T follicular helper cell (primary cell): ENCODE results near the gene CACNG4.
"Not testable (repeated sequence)": the region's sequence is repeated elsewhere in the genome, so short reads cannot be mapped to it uniquely, and the experiment has no call there.

Experiments
- DNase-seq: peaks from one replicate; pipeline ENCODE4 v3.0.0-alpha.2; 2020; ENCODE audit warnings: low read depth

The CACNG4 gene

DNA sequence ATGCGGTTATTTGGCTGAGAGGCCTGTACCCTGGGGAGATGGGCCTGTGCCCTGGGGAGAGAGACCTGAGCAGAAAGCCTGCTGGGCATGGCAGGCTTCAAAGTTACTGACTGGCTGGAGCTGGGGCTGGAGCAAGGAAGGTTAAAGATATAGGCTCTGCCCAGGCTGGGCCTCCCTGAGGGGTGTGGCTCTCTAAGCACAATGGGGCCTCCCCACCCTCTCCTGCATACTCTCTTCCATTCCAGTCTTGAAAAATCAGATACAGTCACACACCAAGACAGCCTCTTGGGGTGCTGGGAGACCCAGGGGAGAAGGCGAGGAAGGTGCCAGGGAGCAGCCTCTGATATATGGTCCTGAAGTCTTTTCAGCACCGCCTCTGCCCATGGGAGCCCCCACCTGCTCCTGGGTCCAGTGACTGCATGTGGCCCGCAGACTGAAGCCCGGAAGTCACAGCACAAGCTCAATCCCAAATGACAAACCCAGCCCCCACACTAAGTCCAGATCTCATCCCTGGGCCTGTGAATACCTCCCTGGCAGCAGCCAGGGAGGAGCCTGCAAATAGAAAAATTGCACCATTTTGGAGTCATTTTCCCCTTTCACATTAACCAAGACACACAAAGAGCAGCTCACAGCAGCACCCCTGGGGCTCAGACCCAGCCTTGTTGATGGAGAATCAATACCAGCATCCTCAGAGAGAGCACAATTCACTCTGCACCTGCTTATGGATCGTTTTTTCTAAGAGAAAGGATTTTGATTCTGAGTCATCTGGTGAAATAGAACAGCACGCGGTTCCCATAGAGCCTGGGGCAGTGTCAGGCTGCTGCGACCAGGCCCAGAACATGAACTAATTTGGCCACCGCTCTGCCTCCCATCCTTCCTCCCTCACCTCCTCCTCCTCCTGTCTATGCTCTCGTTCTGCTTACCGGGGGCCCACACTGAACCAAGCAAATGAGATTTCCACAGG, 54.2 kb downstream of the CACNG4 start:
- DNase-seq = no peak

DNA sequence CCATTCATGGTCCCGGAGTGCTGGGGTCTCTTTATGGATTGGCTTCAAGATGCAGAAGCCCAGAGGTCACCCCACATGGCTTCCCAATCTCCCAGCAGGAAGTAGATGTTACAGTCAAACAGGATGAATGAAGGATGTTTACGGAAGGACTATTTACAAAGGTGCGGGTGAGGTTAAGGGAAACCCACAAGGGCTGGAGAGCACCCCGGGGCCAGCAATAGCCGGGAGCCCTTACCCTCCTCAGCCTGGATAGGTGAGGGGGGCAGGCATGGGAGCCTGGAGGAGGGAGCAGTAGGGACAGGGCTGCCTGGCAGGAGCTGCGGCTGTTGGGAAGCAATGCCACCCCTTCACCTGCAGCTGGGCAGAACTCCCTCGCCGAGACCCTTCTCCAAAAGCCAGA, 55.3 kb downstream of the CACNG4 start:
- DNase-seq = no peak

DNA sequence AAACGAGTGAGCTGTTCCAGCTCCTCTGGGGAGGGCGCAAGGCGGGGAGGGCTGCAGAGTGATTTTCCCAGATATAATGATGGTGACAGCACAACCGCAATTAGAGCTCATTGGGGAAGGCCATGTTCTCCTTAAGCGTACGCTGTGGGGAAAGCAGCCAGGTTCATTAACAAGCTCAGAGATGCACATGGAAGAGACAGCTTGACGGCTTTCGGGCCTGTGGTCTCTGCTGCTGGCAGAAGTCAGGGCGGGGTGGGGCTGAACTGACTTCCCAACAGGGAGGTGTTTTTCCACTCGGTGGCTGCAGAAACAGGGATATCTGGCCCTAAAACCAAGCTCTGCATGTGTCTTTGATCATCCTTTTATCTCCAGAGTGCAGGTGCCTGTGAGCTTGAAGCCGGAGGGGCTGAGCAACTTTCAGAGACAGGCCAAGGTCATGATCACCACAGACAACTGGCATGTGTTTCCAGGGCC, 55.8 kb downstream of the CACNG4 start:
- DNase-seq = no peak

DNA sequence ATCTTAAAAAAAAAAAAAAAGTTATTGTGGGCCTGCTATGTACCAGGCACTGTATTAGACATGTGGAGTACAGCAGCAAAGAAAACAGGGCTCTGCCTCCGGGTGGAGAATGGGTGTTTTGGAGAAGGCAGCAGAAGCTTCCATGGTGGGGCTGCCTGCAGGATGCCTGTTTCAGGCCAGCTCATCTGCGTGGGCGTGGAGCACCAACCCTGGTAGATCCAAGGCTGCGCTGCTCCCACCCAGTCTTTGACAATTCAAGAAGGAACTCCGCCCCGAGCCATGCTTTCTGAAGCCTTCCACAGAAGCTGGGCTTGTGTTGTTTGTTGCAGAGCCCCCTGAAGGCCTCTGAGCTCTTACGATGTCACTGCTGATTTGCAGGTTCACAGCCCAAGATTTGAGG, 56.7 kb downstream of the CACNG4 start:
- DNase-seq = no peak

DNA sequence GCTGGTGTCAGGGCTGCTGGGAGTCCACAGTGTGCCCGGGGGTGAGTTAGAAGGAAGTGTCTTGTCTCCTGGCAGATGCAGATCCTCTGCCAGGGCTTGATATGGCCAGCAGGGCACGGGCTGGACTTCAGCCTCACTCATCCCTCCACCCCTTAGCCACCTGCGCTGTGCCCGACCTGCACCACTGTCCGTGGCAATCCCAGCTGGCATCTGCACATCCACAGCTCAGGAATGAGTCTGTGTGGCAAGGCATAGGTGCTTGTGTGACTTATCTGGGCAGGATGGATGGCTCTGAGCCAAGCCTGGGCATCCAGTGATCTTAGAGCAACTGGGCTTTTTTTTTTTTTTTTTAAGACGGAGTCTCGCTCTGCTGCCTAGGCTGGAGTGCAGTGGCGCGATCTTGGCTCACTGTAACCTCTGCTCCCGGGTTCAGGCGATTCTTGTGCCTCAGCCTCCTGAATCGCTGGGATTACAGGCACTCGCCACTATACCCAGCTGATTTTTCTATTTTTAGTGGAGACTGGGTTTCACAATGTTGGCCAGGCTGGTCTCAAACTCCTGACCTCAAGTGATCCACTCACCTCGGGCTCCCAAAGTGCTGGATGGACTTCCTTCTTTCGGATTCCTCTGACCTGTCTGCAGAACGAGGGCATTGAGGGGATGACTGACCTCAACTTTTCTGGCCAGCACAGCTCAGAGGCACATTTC, 57.4 kb downstream of the CACNG4 start:
- no peak for DNase-seq

DNA sequence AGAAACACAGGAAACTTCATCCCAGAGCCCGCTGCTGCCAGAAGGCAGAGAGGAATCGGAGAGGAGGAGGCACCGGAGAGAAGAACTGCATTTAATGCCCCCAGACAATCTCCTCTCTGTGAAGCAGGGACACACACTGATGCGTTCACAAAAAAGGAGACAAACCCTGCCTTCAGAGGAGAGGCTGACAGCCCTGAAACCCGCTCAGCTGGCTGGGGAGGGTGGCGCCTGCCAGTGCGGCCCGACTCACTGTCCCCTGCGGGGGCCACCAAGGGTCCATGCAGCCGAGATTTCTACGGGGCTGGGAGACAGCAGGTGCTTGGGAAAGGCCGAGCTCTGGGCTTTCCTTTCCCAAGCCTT, 57.9 kb downstream of the CACNG4 start:
- DNase-seq = no peak

DNA sequence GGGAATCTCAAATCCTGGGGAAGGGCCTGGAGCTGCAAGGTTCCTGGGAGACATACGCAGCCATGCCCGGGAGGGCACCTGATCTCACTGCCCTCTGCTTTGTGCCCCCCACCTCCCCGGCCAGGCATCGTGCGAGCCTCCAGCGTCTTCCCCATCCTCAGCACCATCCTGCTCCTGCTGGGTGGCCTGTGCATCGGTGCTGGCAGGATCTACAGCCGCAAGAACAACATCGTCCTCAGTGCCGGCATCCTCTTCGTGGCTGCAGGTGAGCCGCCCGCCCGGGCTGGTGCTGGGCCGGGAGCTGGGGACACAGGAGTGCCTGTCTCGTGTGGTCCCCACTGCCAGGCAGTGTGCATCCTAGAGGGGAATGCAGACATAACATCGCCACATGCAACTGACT, 60.2 kb downstream of the CACNG4 start:
- no peak for DNase-seq

DNA sequence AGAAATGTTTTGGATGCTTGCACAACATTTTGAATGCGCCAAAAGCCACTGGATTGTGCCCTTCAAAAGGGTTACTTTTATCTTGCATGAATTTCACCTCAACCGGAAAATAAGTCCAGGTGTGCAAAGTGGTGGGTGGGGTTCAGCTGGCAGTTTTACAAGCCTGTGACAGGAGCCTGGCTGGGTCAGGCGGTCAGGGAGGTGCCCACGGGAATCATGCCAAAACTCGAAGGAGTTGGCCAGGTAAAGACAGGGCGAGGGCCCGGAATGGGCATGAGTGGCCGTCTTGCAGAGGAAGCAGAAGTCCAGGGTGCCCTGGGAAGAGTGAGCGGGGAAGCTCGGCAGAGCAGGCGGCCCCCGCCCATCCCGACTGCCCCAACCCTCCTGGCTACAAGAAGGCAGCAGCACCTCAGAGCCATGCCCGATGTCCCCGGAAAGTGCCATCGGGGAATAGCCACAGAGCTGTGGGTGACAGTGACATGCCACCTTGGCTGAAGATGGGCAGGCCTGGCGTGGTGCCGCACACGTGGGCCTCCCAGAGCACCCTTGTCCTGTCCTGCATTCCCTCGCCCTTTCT, 60.8 kb downstream of the CACNG4 start:
- no peak for DNase-seq

DNA sequence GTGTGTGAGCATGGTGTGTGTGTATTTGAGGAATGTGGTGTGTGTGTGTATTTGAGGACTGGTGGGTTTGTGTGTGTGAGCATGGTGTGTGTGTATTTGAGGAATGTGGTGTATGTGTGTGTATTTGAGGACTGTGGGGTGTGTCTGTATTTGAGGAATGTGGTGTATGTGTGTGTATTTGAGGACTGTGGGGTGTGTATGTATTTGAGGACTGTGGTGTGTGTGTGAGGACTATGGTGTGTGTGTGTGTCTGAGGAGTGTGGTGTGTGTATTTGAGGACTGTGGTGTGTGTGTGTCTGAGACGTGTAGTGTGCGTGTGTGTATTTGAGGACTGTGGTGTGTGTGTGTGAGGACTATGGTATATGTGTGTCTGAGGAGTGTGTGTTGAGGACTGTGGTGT, 61.8 kb downstream of the CACNG4 start:
- DNase-seq = no peak

DNA sequence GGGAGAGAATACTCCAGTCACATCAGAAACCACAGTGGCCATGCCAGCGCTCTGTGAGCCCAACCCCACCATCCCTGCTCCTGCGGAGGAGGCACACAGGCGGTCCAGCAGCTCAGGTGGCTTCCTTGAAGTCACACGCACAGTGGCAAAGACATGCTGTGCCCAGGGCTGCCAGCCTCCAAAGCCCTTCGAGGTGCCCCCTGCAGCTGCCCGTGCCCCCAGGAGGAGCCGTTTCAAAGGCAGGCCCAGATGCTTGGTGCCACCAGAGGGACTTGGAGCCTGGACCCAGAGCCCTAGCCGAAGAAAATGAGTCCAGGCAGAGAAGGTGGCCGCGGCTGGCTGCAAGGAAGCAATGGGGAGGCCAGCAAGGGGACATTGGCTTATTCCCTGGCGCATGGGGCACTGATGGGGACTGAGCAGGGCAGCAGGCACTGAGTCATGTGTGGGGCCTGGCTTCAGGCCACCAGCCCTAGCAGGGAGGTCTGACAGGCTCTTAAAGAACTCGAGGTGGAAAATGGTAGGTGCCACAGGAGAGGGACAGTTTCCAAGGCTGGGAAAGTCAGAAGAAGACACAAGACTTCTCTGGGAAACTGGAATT, 62.6 kb downstream of the CACNG4 start:
- DNase-seq = no peak

DNA sequence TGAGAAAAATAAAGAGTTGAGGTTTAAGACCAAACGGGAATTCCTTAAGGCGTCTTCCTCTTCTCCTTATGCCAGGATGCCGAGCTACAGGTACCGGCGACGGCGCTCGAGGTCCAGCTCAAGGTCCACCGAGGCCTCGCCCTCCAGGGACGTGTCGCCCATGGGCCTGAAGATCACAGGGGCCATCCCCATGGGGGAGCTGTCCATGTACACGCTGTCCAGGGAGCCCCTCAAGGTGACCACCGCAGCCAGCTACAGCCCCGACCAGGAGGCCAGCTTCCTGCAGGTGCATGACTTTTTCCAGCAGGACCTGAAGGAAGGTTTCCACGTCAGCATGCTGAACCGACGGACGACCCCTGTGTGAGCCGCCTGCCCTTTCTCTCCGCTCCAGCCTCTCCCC, 66.1 kb downstream of the CACNG4 start:
- DNase-seq = no peak

DNA sequence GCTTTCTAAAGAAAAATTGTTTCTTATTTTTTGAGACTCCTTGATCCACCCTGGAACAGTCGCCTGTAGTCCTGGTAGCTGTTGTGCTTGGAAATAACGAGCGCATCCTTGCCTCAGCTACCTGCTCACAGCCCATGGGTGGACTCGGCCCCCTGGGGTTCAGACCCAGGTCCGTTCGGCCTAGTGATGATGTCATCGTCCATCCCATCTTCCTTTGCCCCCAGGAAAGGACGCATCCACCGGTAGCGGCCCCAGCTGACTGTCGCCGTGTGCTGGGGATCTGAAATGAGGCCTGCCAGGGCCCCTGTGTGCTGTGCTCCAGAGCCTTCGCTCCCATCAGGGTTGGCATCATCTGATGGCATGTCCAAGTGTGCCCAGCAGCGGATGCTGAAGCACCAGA, 67.9 kb downstream of the CACNG4 start:
- DNase-seq = no peak

DNA sequence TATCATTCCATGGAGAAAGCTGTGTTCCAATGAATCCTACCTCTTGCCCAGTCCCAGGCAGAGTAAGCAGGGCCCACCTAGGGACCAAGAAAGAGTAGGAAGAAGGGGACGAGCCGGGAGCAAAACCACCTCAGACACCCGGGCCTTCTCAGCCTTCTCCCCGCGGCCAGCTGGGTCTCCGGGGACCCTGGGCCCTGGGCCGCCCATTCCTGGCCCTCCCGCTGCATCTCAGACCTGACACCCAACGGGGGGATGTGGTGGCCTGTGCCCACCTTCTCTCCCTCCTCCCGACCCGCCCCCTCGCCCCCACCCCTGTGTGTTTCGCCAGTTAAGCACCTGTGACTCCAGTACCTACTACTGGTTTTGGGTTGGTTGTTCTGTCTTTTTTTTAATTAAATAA, 68.5 kb downstream of the CACNG4 start:
- DNase-seq = no peak

DNA sequence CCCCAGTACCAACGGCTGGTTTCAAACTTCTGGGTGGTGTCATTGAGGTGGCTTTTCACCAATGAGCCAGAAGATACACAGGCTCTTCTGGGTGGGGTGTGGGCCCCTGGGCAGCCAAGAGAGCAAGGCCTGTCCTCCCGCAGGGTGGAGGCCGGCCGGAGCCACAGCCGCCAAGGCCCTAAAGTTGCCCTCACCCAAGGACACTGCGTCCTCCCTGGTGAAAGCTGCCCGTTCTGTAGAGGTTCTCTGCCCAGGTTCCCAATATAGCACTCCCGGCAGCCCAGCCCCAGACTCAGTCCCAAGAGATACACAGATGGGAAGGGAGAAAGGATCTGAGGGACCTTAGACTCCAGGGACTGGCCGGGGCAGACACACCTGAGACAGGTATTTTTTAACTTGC, 69.1 kb downstream of the CACNG4 start:
- no peak for DNase-seq

DNA sequence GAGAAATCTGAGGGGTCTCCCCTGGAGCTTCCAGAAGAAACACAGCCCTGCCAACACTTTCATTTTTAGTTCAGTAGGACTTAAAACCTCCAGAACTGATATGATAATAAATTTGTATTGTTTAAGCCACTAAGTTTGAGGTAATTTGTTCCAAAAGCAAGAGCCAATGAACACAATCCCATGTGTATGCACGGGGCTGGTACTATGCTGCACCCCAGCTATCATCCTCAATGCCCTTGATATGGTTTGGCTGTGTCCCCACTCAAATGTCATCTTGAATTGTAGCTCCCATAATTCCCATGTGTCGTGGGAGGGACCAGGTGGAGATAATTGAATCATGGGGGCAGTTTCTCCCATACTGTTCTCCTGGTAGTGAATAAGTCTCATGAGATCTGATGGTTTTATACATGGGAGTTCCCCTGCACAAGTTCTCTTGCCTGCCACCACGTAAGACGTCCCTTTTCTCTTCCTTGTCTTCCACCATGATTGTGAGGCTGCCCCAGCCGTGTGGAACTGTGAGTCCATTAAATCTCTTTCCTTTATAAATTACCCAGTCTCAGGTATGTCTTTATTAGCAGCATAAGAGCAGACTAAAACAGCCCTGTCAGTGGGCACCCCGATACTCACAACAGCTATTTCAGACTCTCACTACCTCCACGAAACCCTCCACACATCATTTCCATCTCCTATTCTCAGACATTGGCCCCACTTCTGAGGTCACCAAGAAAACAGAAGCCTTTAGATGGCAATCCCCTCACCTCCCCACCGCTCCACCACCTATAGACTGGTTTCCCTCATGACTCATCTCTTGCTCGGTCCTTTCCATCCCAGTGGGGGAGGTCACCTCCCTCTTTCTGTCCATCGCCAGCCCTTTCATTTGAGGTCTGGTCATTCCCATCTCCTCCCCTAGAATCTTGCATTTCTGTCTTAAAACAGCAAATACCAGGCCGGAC, 70.9 kb downstream of the CACNG4 start:
- DNase-seq = no peak

DNA sequence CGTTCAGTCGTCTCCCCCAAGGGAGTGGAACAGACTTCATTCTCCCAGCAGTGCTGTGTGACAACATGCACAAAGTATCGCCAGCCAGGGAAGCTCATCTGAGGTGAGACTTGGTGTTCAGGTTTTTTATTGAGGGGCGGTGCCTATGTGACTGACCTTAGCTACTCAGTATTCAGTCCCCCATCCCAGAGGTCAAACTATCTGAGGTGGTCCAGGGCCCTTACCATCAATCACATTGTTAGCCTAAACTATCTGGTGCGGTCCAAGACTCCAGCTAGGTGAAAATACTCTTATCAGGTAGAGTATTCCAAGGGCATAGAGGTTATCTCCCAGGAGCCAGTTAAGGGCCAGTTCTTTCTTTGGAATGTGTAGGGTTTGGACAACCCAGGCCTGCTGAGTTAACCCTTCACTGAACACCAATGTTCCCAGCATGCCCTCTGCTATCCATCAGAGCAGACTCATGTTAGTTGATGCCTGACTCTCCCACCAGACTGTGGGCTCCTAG, 74.4 kb downstream of the CACNG4 start:
- no peak for DNase-seq

DNA sequence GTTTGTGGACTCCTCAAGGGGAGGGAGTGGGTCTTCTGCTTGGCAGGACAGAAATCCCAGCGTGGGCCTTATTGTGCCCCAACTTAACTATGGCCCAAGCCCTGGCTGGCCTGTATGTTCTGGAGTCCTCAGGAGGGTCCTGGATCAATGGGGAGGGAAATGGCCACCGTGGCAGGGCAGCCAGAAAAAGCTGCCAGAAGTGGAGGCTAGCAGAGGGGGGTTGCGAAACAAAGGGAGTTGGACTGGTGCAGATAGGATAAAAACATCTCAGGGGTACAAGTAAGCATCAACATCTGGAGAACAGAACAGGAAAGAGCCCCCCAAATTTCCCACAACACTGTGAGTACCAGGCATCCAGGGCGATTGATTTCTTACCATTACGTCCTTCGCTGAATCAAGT, 76.1 kb downstream of the CACNG4 start:
- DNase-seq = no peak

DNA sequence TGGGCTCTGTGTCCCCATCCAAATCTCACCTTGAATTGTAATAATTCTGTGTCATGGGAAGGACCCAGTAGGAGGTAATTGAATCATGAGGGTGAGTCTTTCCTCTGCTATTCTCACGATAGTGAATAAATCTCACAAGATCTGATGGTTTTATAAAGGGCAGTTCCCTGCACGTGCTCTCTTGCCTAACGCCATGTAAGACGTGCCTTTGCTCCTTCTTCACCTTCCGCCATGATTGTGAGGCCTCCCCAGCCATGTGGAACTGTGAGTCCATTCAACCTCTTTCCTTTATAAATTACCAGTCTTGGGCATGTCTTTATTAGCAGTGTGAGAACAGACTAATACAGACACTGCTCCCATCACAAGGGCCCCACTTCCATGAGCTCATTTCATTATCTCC, 76.6 kb downstream of the CACNG4 start:
- not testable (repeated sequence) for DNase-seq

DNA sequence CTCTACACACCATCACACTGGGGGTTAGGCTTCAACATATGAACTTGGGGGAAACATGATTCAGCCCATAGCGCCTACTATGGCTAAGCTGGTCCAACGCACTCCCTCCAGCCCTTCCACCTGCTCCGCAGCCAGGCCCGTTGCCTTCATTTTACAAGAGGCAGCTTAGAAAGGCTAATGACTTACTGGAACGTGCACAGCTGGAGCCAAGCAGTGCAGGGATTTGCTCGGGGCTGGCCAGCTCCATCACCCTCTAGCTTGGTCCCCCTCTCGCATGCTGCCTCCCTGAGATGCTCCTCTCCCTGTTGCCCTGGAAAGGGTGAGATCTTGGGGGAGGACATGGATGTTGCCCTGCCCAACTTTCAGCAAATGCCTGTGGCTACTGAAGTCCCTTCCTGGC, 77.0 kb downstream of the CACNG4 start:
- no peak for DNase-seq

DNA sequence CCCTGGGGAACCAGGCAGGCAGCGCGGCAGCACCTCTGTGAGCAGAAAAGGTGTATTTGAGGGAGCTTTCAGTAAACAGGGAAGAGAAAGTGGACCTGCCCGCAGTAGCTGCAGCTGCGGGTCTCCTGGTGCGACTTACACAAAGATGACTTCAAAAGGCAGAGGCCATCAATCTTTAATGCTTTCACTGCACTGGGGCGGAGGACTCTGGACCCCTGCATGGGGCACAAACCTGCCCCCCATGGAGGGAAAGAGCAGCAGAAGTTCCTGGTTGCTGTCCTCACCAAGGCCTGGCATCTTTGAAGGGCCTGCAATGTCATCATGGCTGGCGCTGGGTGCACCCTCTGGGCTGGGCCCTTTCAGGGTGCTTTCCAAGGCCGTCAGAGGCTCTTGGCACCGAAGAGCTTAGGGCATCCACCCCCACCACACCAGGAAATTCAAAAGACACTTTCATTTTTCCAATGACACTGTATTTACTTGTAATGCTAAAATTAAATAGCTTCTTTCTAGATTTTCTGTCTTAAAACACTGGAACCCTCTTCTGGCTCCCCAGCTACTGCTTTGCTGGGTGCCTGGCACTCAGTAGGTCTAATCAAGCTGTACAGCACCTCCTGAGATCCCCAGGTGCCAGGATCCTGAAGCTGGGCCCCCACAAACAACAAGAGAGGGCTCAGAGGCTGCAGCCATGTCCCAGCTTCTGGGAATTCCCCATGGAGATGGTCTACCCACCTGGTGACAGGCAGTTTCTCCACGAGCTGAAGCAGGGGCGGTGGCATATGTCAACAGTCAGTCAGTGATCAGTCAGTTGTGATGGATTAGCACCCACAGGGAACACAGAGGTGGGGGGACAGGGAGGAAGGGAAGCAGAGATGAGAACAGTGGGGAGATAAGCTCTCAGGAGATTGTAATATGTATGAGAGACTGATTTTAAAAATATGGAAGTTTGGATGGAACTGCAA, 77.7 kb downstream of the CACNG4 start:
- no peak for DNase-seq
